ENCODE measurements around the gene PNMA1. TPM values are rescaled to one million over a fixed set of nuclear protein-coding genes. Genes with fewer than 3 reads are reported as not detected.
"Not testable (repeated sequence)": the region's sequence is repeated elsewhere in the genome, so short reads cannot be mapped to it uniquely, and the experiment has no call there.

PNMA1 gene
- total RNA-seq, 2 experiments from 2014 or later: 32.1 to 34.9 TPM

DNA sequence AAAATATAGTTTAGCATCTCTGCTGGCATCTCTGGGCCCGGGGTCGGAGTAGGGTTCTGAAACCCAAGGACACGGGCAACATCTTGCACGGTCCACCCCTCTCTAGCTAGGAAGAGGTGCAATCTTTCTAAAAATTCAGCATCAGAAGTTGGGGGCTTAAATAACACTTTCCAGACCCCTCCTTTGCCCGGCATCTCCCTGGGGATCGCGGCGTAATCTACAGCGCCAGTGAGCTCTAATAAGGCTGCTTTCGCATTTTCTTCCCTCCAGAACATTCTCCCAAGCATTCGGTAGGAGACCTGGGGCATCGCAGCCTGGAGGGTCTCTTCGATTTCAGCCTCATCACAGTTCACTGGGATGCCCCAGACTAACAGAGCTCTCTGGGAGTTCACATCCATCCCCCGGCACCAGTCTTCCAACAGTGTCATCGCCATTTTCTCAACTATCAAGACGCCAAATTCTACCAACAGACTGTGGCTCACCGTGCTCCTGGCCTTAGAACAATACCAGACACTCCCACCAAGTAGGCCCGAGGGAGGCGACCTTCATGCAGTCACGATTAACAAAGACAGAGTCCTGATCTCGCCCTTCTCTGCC lies 880 bp downstream of the PNMA1 start:
- peak; percentile 1 for ATAC-seq (ENCODE audit: low read depth)
- H3K9me3 Mint-ChIP-seq: no peaks in the 10 kb centered on the region
- H3K4me3 Mint-ChIP-seq: peak overlapping the region; percentile 96
- H3K4me1 Mint-ChIP-seq: peaks cover 21% of the 10 kb centered on the region
- POLR2A ChIA-PET: interaction anchor here (0.6 to 3.8 kb wide), 9 partner anchors 25 to 222 kb away, joined by 3 to 20 read pairs (median 4); partner anchors contain the start of gene ACOT4
- H3K36me3 Mint-ChIP-seq: peaks cover 12% of the 10 kb centered on the region
- no peaks in the 10 kb centered on the region for H3K27me3 Mint-ChIP-seq
- DNase-seq: no peak
- H3K27ac Mint-ChIP-seq: peak overlapping the region; percentile 97

DNA sequence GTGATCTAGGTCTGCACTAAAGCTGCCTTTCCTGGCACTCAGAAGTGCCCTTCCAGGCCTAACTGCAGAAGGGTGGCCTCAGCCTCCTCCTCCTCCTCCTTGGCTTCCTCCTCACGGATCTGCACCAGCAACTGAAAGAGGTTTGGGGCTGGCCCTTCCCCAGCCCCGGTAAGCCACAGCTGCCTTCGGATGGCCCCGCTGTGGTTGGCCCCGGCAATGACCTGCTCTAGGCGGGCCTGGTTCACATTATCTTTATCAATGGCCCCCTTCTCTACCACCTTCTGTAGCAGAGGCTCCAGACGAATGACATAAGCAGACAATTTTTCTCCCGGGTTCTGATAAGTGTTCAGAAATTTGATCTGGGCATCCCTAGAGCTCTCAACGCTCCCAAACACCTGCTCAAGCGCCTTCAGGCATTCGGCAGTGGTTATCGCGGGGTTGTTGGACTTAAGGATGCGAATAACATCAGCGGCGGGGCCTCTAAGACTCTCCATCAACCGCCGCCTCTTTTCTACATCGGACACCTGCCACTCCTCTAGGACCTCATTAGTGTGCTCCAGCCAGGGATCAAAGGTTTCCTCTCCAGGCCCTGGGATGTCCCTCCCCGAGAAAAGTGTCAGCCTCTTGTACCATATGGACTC lies 1.5 kb downstream of the PNMA1 start:
- H3K4me3 Mint-ChIP-seq: peak overlapping the region; percentile 96
- H3K4me1 Mint-ChIP-seq: peaks cover 21% of the 10 kb centered on the region
- peak overlapping the region; percentile 97 for H3K27ac Mint-ChIP-seq
- POLR2A ChIA-PET: interaction anchor here (0.8 to 3.8 kb wide), 8 partner anchors 30 to 222 kb away, joined by 3 to 20 read pairs (median 4); partner anchors contain the start of genes ACOT4 and RIOX1
- ATAC-seq (ENCODE audit: low read depth) (peak; percentile 8), DNase-seq (peak; percentile 57)
- no peaks in the 10 kb centered on the region for H3K9me3 Mint-ChIP-seq
- peaks cover 12% of the 10 kb centered on the region for H3K36me3 Mint-ChIP-seq
- H3K27me3 Mint-ChIP-seq: no peaks in the 10 kb centered on the region

- peak overlapping the region; percentile 96 for H3K4me3 Mint-ChIP-seq
- ATAC-seq (ENCODE audit: low read depth) (no peak), DNase-seq (no peak)
- peaks cover 12% of the 10 kb centered on the region for H3K36me3 Mint-ChIP-seq
- H3K27me3 Mint-ChIP-seq: no peaks in the 10 kb centered on the region
- peak overlapping the region; percentile 97 for H3K27ac Mint-ChIP-seq
- POLR2A ChIA-PET: interaction anchor here (0.8 to 3.8 kb wide), 7 partner anchors 31 to 221 kb away, joined by 3 to 20 read pairs (median 5); partner anchors contain the start of genes ACOT4 and RIOX1
- H3K9me3 Mint-ChIP-seq: no peaks in the 10 kb centered on the region
- peaks cover 21% of the 10 kb centered on the region for H3K4me1 Mint-ChIP-seq
Measured at GRCh38 chr14:73712071-73712506, 2.1 kb downstream of the PNMA1 start.

DNA sequence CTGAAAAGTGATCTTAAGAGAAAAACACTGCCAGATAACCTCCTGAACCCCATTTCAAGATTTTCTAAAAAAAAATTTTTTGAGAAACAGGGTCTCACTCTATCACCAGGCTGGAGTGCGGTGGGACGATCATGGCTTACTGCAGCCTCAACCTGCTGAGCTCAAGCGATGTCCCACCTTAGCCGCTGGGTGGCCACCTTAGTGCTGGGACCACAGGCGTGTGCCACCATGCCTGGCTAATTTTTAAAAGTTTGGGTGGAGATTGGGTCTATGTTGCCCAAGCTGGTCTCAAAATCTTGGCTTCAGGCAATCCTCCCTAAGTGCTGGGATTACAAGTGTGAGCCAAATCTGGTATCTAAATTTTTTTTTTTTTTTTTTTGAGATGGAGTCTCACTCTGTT lies 3.4 kb downstream of the PNMA1 start:
- no peak for DNase-seq
- H3K27me3 Mint-ChIP-seq: no peaks in the 10 kb centered on the region
- H3K27ac Mint-ChIP-seq: no peak overlapping the region
- peaks cover 21% of the 10 kb centered on the region for H3K4me1 Mint-ChIP-seq
- POLR2A ChIA-PET: no interaction called here
- ATAC-seq (ENCODE audit: low read depth): no peak
- no peaks in the 10 kb centered on the region for H3K9me3 Mint-ChIP-seq
- H3K4me3 Mint-ChIP-seq: no peak overlapping the region
- peaks cover 10% of the 10 kb centered on the region for H3K36me3 Mint-ChIP-seq

- POLR2A ChIA-PET: no interaction called here
- peak overlapping the region; percentile 46 for H3K27ac Mint-ChIP-seq
- no peaks in the 10 kb centered on the region for H3K27me3 Mint-ChIP-seq
- no peaks in the 10 kb centered on the region for H3K9me3 Mint-ChIP-seq
- ATAC-seq (ENCODE audit: low read depth) (no peak), DNase-seq (no peak)
- peaks cover 21% of the 10 kb centered on the region for H3K4me1 Mint-ChIP-seq
- no peak overlapping the region for H3K4me3 Mint-ChIP-seq
- peaks cover 8% of the 10 kb centered on the region for H3K36me3 Mint-ChIP-seq
Measured at GRCh38 chr14:73709904-73710469, 4.2 kb downstream of the PNMA1 start.

GRCh38 chr14:73708076-73708475 lies 6.1 kb downstream of the PNMA1 start:
- H3K4me1 Mint-ChIP-seq: peaks cover 11% of the 10 kb centered on the region

DNA sequence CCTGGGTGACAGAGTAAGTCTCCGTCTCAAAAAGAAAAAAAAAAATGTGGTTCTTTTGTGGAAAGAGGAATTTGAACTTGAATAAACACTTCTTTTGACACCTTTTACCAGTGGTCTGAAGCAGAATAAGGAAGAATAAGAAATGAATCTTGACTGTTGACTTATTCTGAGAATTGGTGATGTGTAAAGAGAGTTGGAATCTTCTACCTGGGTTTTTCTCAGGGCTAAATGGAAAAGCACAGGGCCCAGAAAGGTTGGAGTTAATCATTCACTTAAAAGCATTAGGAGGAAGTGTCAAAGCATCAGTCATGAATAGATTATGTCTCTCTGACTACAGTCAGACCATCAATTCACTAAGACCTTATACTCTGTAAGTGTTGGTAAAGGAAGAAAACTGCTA lies 13.9 kb downstream of the PNMA1 start:
- no peak for DNase-seq
- Mint-ChIP-seq H3K27ac (no peak overlapping the region), H3K4me3 (no peak overlapping the region), H3K27me3 (no peaks in the 10 kb centered on the region), H3K36me3 (no peaks in the 10 kb centered on the region), H3K9me3 (no peaks in the 10 kb centered on the region), H3K4me1 (peaks cover 3% of the 10 kb centered on the region)
- ATAC-seq (ENCODE audit: low read depth): no peak
- POLR2A ChIA-PET: no interaction called here

More at GRCh38 chr14:73708076-73708475, 6.1 kb downstream of the PNMA1 start:
- H3K27ac Mint-ChIP-seq; H3K27me3 Mint-ChIP-seq; H3K4me3 Mint-ChIP-seq; DNase-seq; POLR2A ChIA-PET; ATAC-seq (ENCODE audit: low read depth); H3K36me3 Mint-ChIP-seq; H3K9me3 Mint-ChIP-seq: not testable (repeated sequence)

GRCh38 chr14:73696466-73697400 lies 17.5 kb downstream of the PNMA1 start:
- Mint-ChIP-seq H3K4me1 (peaks cover 3% of the 10 kb centered on the region), H3K9me3 (no peaks in the 10 kb centered on the region), H3K4me3 (no peak overlapping the region), H3K27me3 (no peaks in the 10 kb centered on the region), H3K27ac (no peak overlapping the region), H3K36me3 (peaks cover 2% of the 10 kb centered on the region)
- POLR2A ChIA-PET: interaction anchor here (1.1 kb wide), 1 partner anchor 18 kb away, joined by 3 read pairs; the partner anchor contains the start of gene PNMA1
- DNase-seq (no peak), ATAC-seq (ENCODE audit: low read depth) (peak; percentile 63)

GRCh38 chr14:73695997-73696396 lies 18.2 kb downstream of the PNMA1 start:
- H3K4me3 Mint-ChIP-seq: no peak overlapping the region
- no peak for ATAC-seq (ENCODE audit: low read depth)
- POLR2A ChIA-PET: no interaction called here

GRCh38 chr14:73695082-73695481 lies 19.1 kb downstream of the PNMA1 start:
- Mint-ChIP-seq H3K9me3 (no peaks in the 10 kb centered on the region), H3K36me3 (peaks cover 2% of the 10 kb centered on the region), H3K4me1 (peaks cover 3% of the 10 kb centered on the region), H3K4me3 (no peak overlapping the region), H3K27me3 (no peaks in the 10 kb centered on the region), H3K27ac (no peak overlapping the region)
- DNase-seq: no peak
- ATAC-seq (ENCODE audit: low read depth): no peak
- POLR2A ChIA-PET: no interaction called here

More at GRCh38 chr14:73695997-73696396, 18.2 kb downstream of the PNMA1 start:
- peaks cover 3% of the 10 kb centered on the region for H3K4me1 Mint-ChIP-seq
- no peaks in the 10 kb centered on the region for H3K27me3 Mint-ChIP-seq
- DNase-seq: no peak
- peaks cover 2% of the 10 kb centered on the region for H3K36me3 Mint-ChIP-seq
- H3K9me3 Mint-ChIP-seq: no peaks in the 10 kb centered on the region
- H3K27ac Mint-ChIP-seq: no peak overlapping the region

GRCh38 chr14:73694083-73694482 lies 20.1 kb downstream of the PNMA1 start:
- peaks cover 3% of the 10 kb centered on the region for H3K4me1 Mint-ChIP-seq
- no peaks in the 10 kb centered on the region for H3K9me3 Mint-ChIP-seq
- no peak overlapping the region for H3K27ac Mint-ChIP-seq
- H3K36me3 Mint-ChIP-seq: peaks cover 2% of the 10 kb centered on the region
- ATAC-seq (ENCODE audit: low read depth): no peak
- POLR2A ChIA-PET: no interaction called here
- no peaks in the 10 kb centered on the region for H3K27me3 Mint-ChIP-seq
- no peak overlapping the region for H3K4me3 Mint-ChIP-seq
- DNase-seq: no peak

DNA sequence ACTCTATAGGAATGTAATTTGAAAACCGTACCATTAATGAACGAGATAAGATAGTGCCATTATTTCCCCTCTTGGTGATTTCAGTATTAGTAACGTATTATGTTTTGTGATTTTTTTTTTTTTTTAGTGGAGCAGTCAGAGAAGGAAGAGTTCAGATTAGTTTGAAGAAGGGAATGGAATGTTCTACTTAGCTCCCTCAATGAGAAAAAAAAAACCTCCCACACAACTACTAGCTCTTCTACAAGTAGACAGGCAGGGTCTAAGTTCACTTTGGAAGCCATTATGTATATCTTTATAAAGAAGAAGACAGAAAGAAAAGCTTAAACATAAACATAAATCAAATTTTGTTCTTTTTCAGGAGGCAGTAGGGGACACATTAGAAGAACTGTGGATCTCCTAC lies 27.3 kb downstream of the PNMA1 start:
- POLR2A ChIA-PET: no interaction called here
- Mint-ChIP-seq H3K36me3 (no peaks in the 10 kb centered on the region), H3K27ac (no peak overlapping the region), H3K4me3 (no peak overlapping the region), H3K4me1 (no peaks in the 10 kb centered on the region), H3K9me3 (no peaks in the 10 kb centered on the region), H3K27me3 (no peaks in the 10 kb centered on the region)
- no peak for ATAC-seq (ENCODE audit: low read depth)
- DNase-seq: no peak

- no peaks in the 10 kb centered on the region for H3K27me3 Mint-ChIP-seq
- H3K27ac Mint-ChIP-seq: no peak overlapping the region
- ATAC-seq (ENCODE audit: low read depth) (no peak), DNase-seq (no peak)
- H3K4me1 Mint-ChIP-seq: no peaks in the 10 kb centered on the region
- POLR2A ChIA-PET: no interaction called here
- H3K36me3 Mint-ChIP-seq: no peaks in the 10 kb centered on the region
- no peak overlapping the region for H3K4me3 Mint-ChIP-seq
- no peaks in the 10 kb centered on the region for H3K9me3 Mint-ChIP-seq
Measured at GRCh38 chr14:73685328-73685727, 28.9 kb downstream of the PNMA1 start.

All from activated naive CD8-positive, alpha-beta T cell treated with anti-CD3 and anti-CD28 coated beads, Interleukin-2, amount 10 ng/mL, durations not matched to agents 7 days and 5 days (primary cell).